Stimulated activated CD4-positive, alpha-beta T cell treated with anti-CD3 and anti-CD28 coated beads, Interleukin-15, amount 100 ng/mL, for 1 hour (primary cell): Measurements from ENCODE around the gene PALD1.
A peak's percentile ranks its signal among the peaks of the same experiment; 100 is the strongest.

Source experiments
- DNase-seq, 2 donors: peaks; one replicate each; pipeline ENCODE4 v3.0.0-alpha.2; 2020; ENCODE audit warnings: low read depth in 1 of 2, low spot score in 1 of 2

PALD1 gene

DNA sequence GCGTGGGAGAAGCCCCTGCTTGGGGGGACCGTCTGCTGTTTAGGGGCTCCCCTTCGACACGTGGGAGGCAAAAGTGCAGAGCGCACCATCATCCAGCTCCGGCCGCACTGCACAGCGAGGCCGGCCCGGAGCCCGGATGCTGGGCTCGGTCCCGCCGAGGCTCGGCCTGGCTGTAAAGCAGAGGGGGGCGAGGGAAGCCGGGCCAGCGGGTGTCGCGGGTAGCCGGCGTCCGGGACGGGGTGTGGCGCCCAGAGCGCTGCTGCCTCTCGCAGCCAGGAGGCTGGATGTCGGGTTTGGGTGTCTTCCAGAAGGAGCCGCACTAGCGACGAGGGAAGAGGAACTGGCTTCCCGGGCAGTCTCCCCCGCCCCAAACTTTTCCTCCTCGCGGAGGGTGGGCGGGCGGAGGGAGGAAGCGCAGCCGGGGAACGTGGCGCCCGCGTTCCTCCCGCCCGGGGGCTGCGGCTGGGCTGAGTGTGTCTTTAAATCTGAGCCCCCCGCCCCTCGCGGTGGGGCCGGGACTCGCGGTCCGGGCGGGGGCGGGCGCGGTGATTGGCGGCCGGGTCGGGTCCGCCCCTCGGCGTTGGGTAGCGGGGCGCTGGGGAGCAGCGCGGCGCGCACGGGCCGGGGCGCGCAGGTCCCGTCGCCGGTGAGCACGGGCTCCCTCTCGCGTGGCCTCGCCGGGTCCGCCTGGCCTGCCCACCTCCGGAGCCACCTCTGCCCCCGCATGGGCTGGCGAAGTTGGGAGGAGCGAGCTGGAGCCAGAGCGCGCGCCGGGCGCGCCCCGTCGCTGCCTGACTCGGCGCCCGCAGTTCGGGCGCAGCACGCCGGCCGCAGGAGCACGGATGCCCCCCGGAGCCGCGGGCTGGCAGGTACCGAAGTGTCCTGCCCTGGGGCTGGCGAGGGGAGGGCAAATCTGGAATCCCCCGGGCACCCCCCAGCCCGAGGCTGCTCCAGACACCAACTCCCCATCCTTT, at the start of gene PALD1:
Gene PALD1, plus strand, starts transcription at position 577 of the 974 bp plus-strand sequence. CDS start 47,185 bp downstream, outside the sequence.
- peak in 1 of 2 donors; percentile 32 for DNase-seq

DNA sequence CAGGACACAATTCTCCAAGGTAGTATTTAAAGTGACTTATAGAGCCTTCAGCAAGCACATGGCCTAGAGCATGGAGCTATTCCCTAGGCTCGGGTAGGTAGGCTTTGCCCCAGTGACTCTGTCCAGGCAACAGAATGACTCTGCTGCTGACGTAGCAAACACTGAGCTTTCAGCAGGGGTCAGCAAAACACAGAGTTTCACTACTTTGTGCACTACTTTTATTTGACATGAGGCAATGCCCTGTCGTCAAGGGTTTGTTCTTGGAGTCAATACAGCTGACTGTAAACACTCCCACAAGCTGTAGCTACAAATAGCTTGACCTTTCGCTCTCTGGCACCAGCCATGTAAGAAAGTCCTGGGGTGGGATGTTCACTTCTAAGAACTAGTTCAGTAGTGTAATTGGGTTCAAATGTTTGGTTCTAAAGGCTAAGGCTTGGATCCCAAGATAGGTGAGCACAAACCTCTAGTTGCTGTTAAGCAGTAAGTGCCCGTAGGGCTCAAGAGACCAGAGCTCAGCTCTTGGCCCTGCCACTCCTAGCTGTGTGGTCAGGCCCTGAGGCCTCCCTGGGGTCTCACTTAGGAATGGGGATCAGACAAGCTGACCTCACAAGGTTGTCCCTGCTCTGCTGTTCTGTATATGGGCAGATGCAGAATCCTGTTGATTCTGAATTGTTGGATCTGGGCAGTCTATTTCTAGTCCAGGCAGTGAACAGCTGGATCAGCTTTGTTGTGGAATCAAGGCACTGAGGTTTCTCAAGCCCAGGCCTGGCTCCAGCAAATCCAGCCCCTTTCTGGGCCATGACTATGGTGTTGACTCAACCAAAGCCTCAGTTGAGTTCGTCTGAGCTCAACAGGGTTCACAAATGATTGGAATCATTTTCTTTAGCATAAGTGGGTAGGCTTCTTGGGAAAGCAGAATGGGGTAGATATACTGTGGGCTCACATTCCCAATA, 47.8 kb upstream of the PALD1 start:
- no peak for DNase-seq

GRCh38 chr10:70432101-70432500, 46.5 kb upstream of the PALD1 start:
- DNase-seq = no peak

DNA sequence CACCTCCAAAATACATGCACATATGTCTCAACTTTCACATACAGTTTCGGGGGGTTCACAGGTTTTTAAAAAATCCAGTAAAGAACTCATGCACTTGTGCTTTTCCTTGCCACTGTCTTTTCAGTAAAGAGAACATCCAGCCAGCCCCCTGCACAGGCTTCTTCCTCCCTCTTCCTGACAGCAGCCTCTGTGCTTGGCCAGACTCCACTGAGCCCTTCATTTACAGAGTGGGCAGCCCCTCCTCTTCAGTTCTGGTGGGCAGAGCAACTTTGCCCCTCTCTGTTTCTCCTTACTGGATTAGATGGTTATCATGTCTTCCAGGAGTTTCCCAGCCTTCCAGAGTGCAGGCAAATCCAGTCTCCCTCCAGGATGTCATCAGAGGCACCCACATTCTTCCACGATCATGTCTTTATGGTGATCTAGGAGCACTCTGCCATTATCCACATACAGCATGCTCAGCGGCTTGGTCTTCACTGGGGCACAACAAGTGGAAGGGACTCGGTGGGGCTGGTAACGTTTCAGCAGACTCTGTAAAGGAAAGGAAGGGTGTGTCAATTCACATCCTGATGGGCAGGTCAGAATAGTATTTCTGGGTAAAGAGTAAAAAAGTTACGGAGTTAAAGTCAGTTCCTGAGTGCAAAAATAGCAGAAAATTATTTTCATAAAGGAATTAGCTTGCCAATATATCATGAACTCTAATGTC, 45.9 kb upstream of the PALD1 start:
- no peak for DNase-seq

DNA sequence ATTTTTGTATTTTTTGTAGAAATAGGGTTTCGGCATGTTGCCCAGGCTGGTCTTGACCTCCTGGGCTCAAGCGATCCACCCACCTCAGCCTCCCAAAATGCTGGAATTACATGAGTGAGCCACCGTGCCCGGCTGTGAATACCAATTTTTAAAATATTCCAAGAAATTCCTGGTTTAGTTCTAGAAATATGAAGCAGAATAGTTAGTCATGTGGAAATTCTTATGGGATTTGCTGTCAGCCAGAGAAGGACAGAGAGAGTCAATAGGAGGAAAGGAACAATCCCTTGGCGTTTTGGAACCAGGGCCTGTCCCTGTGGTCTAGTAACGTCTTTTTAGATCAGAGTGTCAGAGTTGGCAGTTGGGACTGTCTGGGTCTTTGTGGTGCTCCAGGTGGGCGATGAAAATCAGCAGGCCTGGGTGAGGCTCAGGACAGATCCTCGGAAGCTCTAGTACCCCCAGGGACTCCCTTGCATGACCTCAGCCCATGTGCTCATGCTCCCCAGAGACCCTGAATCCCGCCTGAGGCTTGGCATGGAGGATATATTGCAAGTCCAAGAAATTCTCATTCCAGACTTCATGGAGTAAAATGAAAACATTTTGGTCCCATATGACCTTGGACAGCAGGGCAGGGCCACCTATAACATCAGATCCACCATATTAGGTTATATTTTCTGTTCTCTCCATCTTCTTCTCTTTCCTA, 44.8 kb upstream of the PALD1 start:
- no peak for DNase-seq

- DNase-seq = no peak
These were observed 43.1 kb upstream of the PALD1 start for GRCh38 chr10:70435241-70436085.

DNA sequence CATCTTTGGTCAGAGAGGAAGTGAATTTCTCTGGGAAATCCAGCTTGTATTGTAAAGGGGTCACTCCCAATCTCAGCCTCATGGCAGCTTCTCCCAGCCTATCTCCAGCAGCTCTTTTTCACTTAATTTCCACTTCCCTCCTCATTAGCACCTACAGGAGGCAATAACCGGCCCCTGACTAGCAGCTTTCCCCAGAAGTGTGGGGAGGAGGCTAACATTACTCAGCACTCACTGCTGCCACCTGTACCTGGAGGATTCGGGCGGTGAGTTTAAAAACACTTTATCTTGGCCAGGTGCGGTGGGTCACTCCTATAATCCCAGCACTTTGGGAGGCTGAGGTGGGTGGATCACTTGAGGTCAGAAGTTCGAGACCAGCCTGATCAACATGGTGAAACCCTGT, 40.8 kb upstream of the PALD1 start:
- no peak for DNase-seq

DNA sequence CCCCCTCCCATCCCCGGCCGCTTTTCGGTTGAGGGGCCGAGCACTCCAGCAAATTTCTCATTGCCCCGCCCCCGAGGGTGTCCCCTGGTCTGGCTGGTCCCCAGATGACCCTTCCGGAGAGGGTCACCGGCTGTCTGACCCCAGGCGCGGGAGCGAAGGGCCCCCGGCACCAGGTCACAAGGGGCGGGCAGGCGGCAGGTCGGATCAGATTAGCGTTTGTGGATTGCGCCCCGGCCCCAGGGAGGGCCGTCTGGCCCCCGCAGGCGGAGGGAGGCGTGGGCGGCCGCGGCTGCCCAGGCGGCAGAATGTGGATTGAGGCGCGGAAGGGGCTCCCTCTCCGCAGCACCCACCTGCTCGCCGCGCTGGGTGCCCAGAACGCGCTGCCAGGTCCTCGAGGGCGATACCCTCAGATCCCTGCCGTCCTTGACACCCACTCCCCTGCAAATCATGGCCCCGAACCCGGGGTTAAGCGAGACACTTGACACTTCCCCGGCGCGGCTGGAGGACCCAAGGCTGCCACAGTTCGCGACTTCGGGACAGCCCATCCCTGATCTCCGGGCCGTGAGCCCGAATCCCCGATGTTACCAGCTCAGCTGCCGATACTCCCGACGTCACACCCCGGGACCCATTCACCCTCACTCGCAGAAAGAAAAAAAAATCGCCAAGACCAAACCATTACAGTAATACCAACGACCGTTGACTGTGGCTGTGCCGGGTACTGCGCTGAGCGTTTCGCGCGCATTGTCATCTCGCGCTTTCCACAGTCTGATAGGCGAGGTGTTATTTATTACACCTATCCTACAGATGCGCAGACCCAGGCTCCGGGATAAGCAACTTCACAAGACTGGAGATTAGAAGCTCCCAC, 38.0 kb upstream of the PALD1 start:
- no peak for DNase-seq

DNA sequence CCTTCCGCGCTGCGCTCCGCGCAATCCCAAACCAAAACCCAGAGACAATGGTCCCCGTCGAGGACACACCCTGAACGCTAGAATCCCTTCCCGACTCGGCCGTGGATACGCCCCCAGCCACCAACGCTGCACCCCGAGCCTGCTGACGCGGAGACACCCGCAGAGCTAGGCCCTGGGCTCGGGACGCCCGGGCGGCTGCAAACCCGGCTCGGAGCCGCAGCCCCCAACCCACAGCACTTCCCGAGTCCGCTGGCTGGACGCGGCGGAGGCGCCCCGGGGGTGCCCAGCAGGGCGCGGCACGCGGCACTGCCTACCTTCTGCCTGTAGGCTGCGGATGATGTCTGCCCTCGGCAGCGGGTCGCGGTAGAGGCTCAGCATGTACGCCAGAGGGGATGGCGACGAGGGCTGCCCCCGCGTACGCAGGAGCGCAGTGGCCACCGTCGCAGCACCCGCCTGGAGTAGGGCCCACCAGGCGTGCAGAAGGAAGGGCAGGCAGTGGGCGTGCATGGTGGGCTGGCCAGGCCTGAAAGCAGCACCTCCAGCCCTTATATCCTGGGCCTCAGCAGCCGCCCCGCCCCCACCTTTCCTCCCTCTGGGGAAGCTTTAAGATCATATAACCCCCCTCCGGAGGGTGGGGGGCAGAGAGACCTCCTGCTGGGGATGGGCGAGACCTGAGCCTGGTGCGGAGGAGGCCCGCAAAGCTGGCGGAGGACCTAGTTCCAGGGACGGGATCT, 37.2 kb upstream of the PALD1 start, which contains the start of gene NODAL:
Gene NODAL, minus strand, starts transcription at position 521 of the 734 bp plus-strand sequence. Its CDS starts 14 bp downstream, at position 507.
- no peak for DNase-seq

- DNase-seq = no peak
These were observed 36.7 kb upstream of the PALD1 start for GRCh38 chr10:70441895-70442309.

- no peak for DNase-seq
These were observed 36.1 kb upstream of the PALD1 start for GRCh38 chr10:70442332-70442988.

- no peak for DNase-seq
These were observed 33.8 kb upstream of the PALD1 start for GRCh38 chr10:70444744-70445143.

DNA sequence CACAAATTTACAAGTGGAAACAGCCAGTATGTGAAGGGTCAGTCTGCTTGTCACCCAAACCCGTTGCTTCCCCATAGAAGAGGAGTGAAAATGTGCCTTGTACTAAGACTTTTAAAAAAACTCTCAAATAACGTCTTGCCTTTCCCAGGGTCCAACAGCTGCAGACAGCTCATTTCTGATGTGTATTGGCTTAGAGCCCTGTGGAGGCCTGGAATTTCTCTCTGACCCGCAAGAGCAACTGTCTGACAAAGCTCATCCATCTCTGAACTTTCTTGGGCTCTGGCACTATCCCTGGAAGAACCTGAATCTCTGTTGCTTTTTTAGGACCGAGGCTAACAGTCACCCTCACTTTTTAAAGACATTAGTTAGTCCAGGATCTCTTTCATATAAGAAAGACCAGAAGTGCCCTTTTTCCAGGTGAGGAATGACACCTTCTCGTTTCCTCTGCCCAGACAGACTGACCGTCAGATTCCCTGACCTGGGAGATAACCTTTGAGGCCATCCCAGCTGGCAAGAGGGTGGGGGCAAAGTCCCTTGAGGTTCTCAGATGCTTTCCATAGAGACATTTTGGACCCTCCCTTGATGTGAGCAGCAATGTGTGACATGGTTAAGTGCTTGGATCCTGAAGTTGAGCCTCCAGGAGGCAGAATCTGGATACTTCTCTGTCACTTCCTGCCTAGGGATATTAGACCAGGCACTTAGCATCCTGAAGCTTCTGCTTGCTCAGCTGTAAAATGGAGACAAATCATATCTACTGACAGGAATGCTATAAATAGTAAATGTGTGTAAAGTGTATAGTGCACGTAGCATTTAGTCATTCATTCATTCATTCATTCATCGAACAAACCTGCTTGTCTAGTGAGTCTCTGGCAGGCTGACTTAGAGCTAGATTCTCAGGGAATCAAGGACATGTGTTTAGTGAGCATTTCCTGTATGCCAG, 32.6 kb upstream of the PALD1 start:
- no peak for DNase-seq

- no peak for DNase-seq
These were observed 30.3 kb upstream of the PALD1 start for GRCh38 chr10:70448236-70448635.

- DNase-seq = no peak
These were observed 23.3 kb upstream of the PALD1 start for GRCh38 chr10:70455213-70455630.

- DNase-seq = no peak
These were observed 22.4 kb upstream of the PALD1 start for GRCh38 chr10:70456164-70456563.
